Mucosa of gallbladder (tissue), 1 donor: ENCODE results near the gene AHNAK2. TPM values are rescaled to one million over a fixed set of nuclear protein-coding genes. Genes with fewer than 3 reads are reported as not detected.

Experiments used
- total RNA-seq: library from RNA; stranded (reverse); gene quantifications from one replicate; pipeline ENCODE4 v1.2.1, GENCODE V29; 2021
- donor health status: DM: no; HTN: no; CAD: no.

The AHNAK2 gene
- total RNA-seq, 1 donor from 2014 or later, result 16.0 TPM

Other genes starting within 250 kb of the AHNAK2 start
- gene SIVA1, start 225.2 kb downstream of the AHNAK2 start, total RNA-seq, result 80.6 TPM
- gene AKT1, start 182.6 kb downstream of the AHNAK2 start, total RNA-seq, result 166 TPM
- gene ZBTB42, start 177.3 kb downstream of the AHNAK2 start, total RNA-seq, result 10.3 TPM
- gene CEP170B, start 113.1 kb downstream of the AHNAK2 start, total RNA-seq, result 95.6 TPM
- gene PLD4, start 53.5 kb downstream of the AHNAK2 start, total RNA-seq, result 16.7 TPM
- gene CLBA1, start 7.4 kb upstream of the AHNAK2 start, total RNA-seq, result 17.3 TPM
- 5.4 TPM for gene CDCA4, start 42.7 kb upstream of the AHNAK2 start, total RNA-seq
- gene GPR132, start 87.1 kb upstream of the AHNAK2 start, total RNA-seq, result 3.7 TPM
- 12.7 TPM for gene JAG2, start 190.4 kb upstream of the AHNAK2 start, total RNA-seq
- 47.2 TPM for gene NUDT14, start 202.9 kb upstream of the AHNAK2 start, total RNA-seq